Upper lobe of left lung (tissue), 6 donors: ENCODE measurements around the gene CEP164. TPM values are rescaled to one million over a fixed set of nuclear protein-coding genes. Genes with fewer than 3 reads are reported as not detected.

ENCODE experiments used
- ATAC-seq, 2 donors: fragments of 200-7000 bp; cut with Tn5 transposase; one replicate each; pipeline ENCODE4 v1.9.1; 2022; ENCODE audit warnings: mild to moderate bottlenecking in 2 of 2, moderate library complexity in 2 of 2; ENCODE audit not compliant: low FRiP score in 2 of 2
- DNase-seq, 2 donors: peaks; one replicate each; pipeline ENCODE4 v3.0.0-alpha.2; 2019 to 2020
- H3K27ac ChIP-seq, 4 donors: fragments of 200-600 bp; sonication (generic); one replicate each; pipeline ENCODE4 v1.5.1; 2016 to 2019
- H3K27me3 ChIP-seq, 4 donors: fragments of 200-600 bp; sonication (generic); one replicate each; pipeline ENCODE4 v1.5.1; 2017 to 2019
- H3K36me3 ChIP-seq, 4 donors: fragments of 200-600 bp; sonication (generic); one replicate each; pipeline ENCODE4 v1.5.1; 2016 to 2019
- H3K4me1 ChIP-seq, 4 donors: fragments of 200-600 bp; sonication (generic); one replicate each; pipeline ENCODE4 v1.5.1; 2018 to 2019
- H3K4me3 ChIP-seq, 4 donors: fragments of 200-600 bp; sonication (generic); one replicate each; pipeline ENCODE4 v1.5.1; 2017 to 2019; ENCODE audit warnings: mild to moderate bottlenecking in 2 of 4, moderate library complexity in 1 of 4
- H3K9me3 ChIP-seq, 4 donors: fragments of 200-600 bp; sonication (generic); one replicate each; pipeline ENCODE4 v1.5.1; 2018 to 2019
- CTCF ChIP-seq, 6 experiments: fragments of 450-650 bp in 4 of 6; fragments of 200-600 bp in 2 of 6; sonication (generic) in 2 of 6; IDR thresholded peaks; one replicate each; pipeline ENCODE4 v1.5.1; 2016 to 2019; ENCODE audit warnings: antibody characterized with exemption in 6 of 6
- EP300 ChIP-seq, 4 donors: sonication (generic); formaldehyde crosslinking; IDR thresholded peaks; one replicate each; pipeline ENCODE4 v1.5.1; 2017; ENCODE audit warnings: antibody characterized with exemption in 4 of 4, control low read depth in 2 of 4
- POLR2A ChIP-seq, 4 donors: fragments of 450-650 bp; IDR thresholded peaks; one replicate each; pipeline ENCODE4 v1.5.1; 2016 to 2017; ENCODE audit warnings: antibody characterized with exemption in 4 of 4, mild to moderate bottlenecking in 2 of 4
- POLR2AphosphoS5 ChIP-seq, 2 donors: sonication (generic); formaldehyde crosslinking; IDR thresholded peaks; one replicate each; pipeline ENCODE4 v1.5.1; 2017; ENCODE audit warnings: antibody characterized with exemption in 2 of 2
- WGBS, 2 donors: methylation state at CpG; one replicate each; pipeline ENCODE4 v1.1.5; 2017 to 2018; 5-methylcytosine and 5-hydroxymethylcytosine counted together
- total RNA-seq, 6 donors: library from RNA; depleted of rRNA in 4 of 6; stranded (reverse); fragments of >200 nt in 4 of 6; gene quantifications; one replicate each; pipeline versions ENCODE4 v1.1.0 to v1.2.1, GENCODE V29; 2016 to 2021
- donor health status: DM: no; HTN: no; CAD: no; lungs with moderate emphysema.
- donor health status: DM: no; HTN: yes; CAD: no; lungs with severe emphysema.

Gene CEP164
- total RNA-seq, 6 donors from 2014 or later, result 16.1 to 73.3 (median 27.9) TPM

- no peak overlapping the region for H3K27ac ChIP-seq
- no peak for DNase-seq
- ATAC-seq, result no peak
- 96 to 98% methylated on average over 7 of the region's 7 CpGs for WGBS, 2 donors
- TF ChIP-seq EP300 (IDR thresholded peaks at IDR 0.05) (no peak), POLR2AphosphoS5 (IDR thresholded peaks at IDR 0.05) (no peak), CTCF (IDR thresholded peaks at IDR 0.05) (no peak), POLR2A (IDR thresholded peaks at IDR 0.05) (no peak)
- H3K4me1 ChIP-seq, result no peaks in the 10 kb centered on the region
- no peak overlapping the region for H3K4me3 ChIP-seq
- H3K9me3 ChIP-seq, result no peaks in the 10 kb centered on the region
- H3K27me3 ChIP-seq, result no peaks in the 10 kb centered on the region
- peaks cover 0 to 59% (median 37%) of the 10 kb centered on the region in 4 donors for H3K36me3 ChIP-seq
Measured at GRCh38 chr11:117281869-117282268, 45.8 kb upstream of the CEP164 start.

GRCh38 chr11:117282956-117283355, 44.7 kb upstream of the CEP164 start:
- ATAC-seq, result no peak
- H3K4me3 ChIP-seq, result no peak overlapping the region
- DNase-seq, result no peak
- 82 to 88% methylated on average over 3 of the region's 3 CpGs for WGBS, 2 donors
- peaks cover 3 to 65% (median 45%) of the 10 kb centered on the region in 4 donors for H3K36me3 ChIP-seq
- TF ChIP-seq POLR2AphosphoS5 (IDR thresholded peaks at IDR 0.05) (no peak), CTCF (IDR thresholded peaks at IDR 0.05) (no peak), POLR2A (IDR thresholded peaks at IDR 0.05) (no peak), EP300 (IDR thresholded peaks at IDR 0.05) (no peak)
- no peak overlapping the region for H3K27ac ChIP-seq
- no peaks in the 10 kb centered on the region for H3K9me3 ChIP-seq
- H3K4me1 ChIP-seq, result no peaks in the 10 kb centered on the region
- H3K27me3 ChIP-seq, result no peaks in the 10 kb centered on the region

GRCh38 chr11:117284053-117284452, 43.6 kb upstream of the CEP164 start:
- 100% methylated on average over 2 of the region's 2 CpGs for WGBS, 2 donors
- TF ChIP-seq POLR2A (IDR thresholded peaks at IDR 0.05), result no peak
- no peak for TF ChIP-seq EP300 (IDR thresholded peaks at IDR 0.05)
- no peak for TF ChIP-seq CTCF (IDR thresholded peaks at IDR 0.05)
- TF ChIP-seq POLR2AphosphoS5 (IDR thresholded peaks at IDR 0.05), result no peak
- Histone ChIP-seq H3K9me3 (no peaks in the 10 kb centered on the region), H3K4me3 (no peak overlapping the region), H3K4me1 (no peaks in the 10 kb centered on the region), H3K27me3 (no peaks in the 10 kb centered on the region), H3K27ac (no peak overlapping the region), H3K36me3 (peaks cover 10 to 76% (median 50%) of the 10 kb centered on the region in 4 donors)
- no peak for ATAC-seq
- no peak for DNase-seq

- TF ChIP-seq POLR2AphosphoS5 (IDR thresholded peaks at IDR 0.05) (no peak), CTCF (IDR thresholded peaks at IDR 0.05) (no peak), POLR2A (IDR thresholded peaks at IDR 0.05) (no peak), EP300 (IDR thresholded peaks at IDR 0.05) (no peak)
- Histone ChIP-seq H3K27ac (no peak overlapping the region), H3K9me3 (no peaks in the 10 kb centered on the region), H3K4me3 (no peak overlapping the region), H3K4me1 (no peaks in the 10 kb centered on the region), H3K36me3 (peaks cover 20 to 85% (median 64%) of the 10 kb centered on the region in 4 donors), H3K27me3 (no peaks in the 10 kb centered on the region)
- no peak for DNase-seq
- WGBS, 2 donors, result 57 to 59% methylated on average over 2 of the region's 2 CpGs
- ATAC-seq, result no peak
Measured at GRCh38 chr11:117286588-117286987, 41.1 kb upstream of the CEP164 start.

- Histone ChIP-seq H3K4me1 (no peaks in the 10 kb centered on the region), H3K36me3 (peaks cover 20 to 75% (median 53%) of the 10 kb centered on the region in 4 donors), H3K9me3 (no peaks in the 10 kb centered on the region), H3K27ac (no peak overlapping the region), H3K27me3 (no peaks in the 10 kb centered on the region), H3K4me3 (no peak overlapping the region)
- DNase-seq (no peak), ATAC-seq (no peak)
- WGBS, 2 donors, result 81 to 86% methylated on average over 3 of the region's 3 CpGs
- TF ChIP-seq POLR2AphosphoS5 (IDR thresholded peaks at IDR 0.05), result no peak
- no peak for TF ChIP-seq CTCF (IDR thresholded peaks at IDR 0.05)
- no peak for TF ChIP-seq EP300 (IDR thresholded peaks at IDR 0.05)
- TF ChIP-seq POLR2A (IDR thresholded peaks at IDR 0.05), result no peak
Measured at GRCh38 chr11:117287668-117288067, 40.0 kb upstream of the CEP164 start.
